Measurements from ENCODE around the gene POLR2J2. TPM values are rescaled to one million over a fixed set of nuclear protein-coding genes. Genes with fewer than 3 reads are reported as not detected.

The POLR2J2 gene
- total RNA-seq, 4 donors from 2014 or later = 0.45 to 3.7 (median 1.9) TPM

Small RNAs within 50 kb of the gene (small RNA-seq; reads per million reads assigned to genes)
- gene AC105052.3 (0 reads per million in 3 donors), gene UPK3BL1 (0 reads per million in 3 donors)

Other genes starting within 250 kb of the POLR2J2 start
- 10 to 100 TPM in 3 of 4 donors, 1 to 10 TPM in 1; 6.2 to 16.0 (median 12.3) TPM for gene ORAI2, start 238.1 kb downstream of the POLR2J2 start, total RNA-seq
- 10 to 100 TPM in 3 of 4 donors, 1 to 10 TPM in 1; 8.3 to 19.4 (median 16.0) TPM for gene ALKBH4, start 206.8 kb downstream of the POLR2J2 start, total RNA-seq
- 10 to 100 TPM in 3 of 4 donors, 1 to 10 TPM in 1; 10.0 to 32.7 (median 17.0) TPM for gene LRWD1, start 206.7 kb downstream of the POLR2J2 start, total RNA-seq
- 10 to 100 TPM; 20.7 to 31.1 (median 25.8) TPM for gene POLR2J, start 192.7 kb downstream of the POLR2J2 start, total RNA-seq
- gene RASA4B, start 153.9 kb downstream of the POLR2J2 start, total RNA-seq = 10 to 100 TPM in 3 of 4 donors, 1 to 10 TPM in 1; 4.2 to 39.2 (median 18.5) TPM
- 1 to 10 TPM; 1.2 to 7.1 (median 2.0) TPM for gene UPK3BL2, start 128.0 kb downstream of the POLR2J2 start, total RNA-seq
- not detected for gene SPDYE2, start 120.4 kb downstream of the POLR2J2 start, total RNA-seq
- 10 to 100 TPM in 2 of 4 donors, 1 to 10 TPM in 2; 6.3 to 15.6 (median 11.0) TPM for gene POLR2J3, start 99.1 kb downstream of the POLR2J2 start, total RNA-seq
- gene RASA4, start 54.9 kb downstream of the POLR2J2 start, total RNA-seq = 10 to 100 TPM; 32.0 to 73.9 (median 39.7) TPM
- gene UPK3BL1, start 28.9 kb downstream of the POLR2J2 start, total RNA-seq = 10 to 100 TPM; 15.9 to 36.4 (median 18.6) TPM
- not detected for gene SPDYE2B, start 21.3 kb downstream of the POLR2J2 start, total RNA-seq
- 10 to 100 TPM in 3 of 4 donors, 1 to 10 TPM in 1; 8.3 to 19.5 (median 11.9) TPM for gene FAM185A, start 77.3 kb upstream of the POLR2J2 start, total RNA-seq
- 1 to 10 TPM in 3 of 4 donors, under 1 TPM in 1; 0.83 to 3.5 (median 2.6) TPM for gene LRRC17, start 241.3 kb upstream of the POLR2J2 start, total RNA-seq